ENCODE data around the gene POC5. TPM values are rescaled to one million over a fixed set of nuclear protein-coding genes. Genes with fewer than 3 reads are reported as not detected.
"Not testable (repeated sequence)": the region's sequence is repeated elsewhere in the genome, so short reads cannot be mapped to it uniquely, and the experiment has no call there.

Gene POC5
- total RNA-seq, 2 donors from 2014 or later, result 9.2 to 18.3 TPM

DNA sequence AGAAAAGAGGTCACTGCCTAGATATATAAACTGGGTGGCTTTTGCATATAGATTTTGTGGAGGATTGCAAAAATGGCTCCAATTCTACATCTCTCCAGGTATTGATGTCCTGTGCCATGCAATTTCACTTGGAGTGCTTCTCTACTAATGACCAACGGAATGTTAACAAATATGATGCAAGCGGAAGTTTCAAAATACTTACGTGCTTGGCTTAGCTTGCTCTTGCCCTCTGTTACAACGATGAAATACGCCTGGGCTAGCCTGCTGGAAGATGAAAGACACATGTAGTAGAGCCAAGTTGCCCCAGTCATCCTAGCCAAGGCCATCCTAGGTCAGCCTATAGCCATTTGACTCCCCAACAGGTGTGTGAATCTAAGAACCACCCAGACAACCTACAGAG is 3.6 kb upstream of the POC5 start:
- H3K4me1 Mint-ChIP-seq, result peaks cover 3% of the 10 kb centered on the region
- no peak for ATAC-seq (replicated peaks)
- H3K36me3 Mint-ChIP-seq (ENCODE audit: low read depth), result peaks cover 8% of the 10 kb centered on the region

DNA sequence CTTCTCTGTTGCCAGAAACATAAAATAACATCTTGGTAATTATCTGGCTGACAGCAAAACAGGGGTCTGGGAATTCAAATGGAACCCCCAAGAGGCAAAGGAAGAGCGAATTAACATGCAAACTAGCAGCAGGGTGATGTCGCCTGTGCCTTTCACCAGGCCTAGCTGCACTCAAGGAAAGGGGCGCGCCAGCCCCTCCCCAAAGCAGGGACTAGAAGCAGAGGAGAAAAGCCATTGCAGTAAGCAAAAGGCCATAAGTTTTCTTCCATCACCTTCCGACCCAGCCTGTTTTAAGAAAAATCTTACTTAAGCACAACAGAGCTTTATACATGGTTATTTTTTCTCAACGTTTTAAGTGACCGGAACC is 539 bp downstream of the POC5 start:
- peak overlapping the region; percentile 99 for H3K27ac Mint-ChIP-seq
- H3K27me3 Mint-ChIP-seq, result no peaks in the 10 kb centered on the region
- peaks cover 23% of the 10 kb centered on the region for H3K4me1 Mint-ChIP-seq
- peak; percentile 14 for ATAC-seq (replicated peaks)
- H3K9me3 Mint-ChIP-seq, result no peaks in the 10 kb centered on the region
- peak overlapping the region; percentile 99 for H3K4me3 Mint-ChIP-seq
- H3K36me3 Mint-ChIP-seq (ENCODE audit: low read depth), result peaks cover 46% of the 10 kb centered on the region

More for the DNA sequence above, 3.6 kb upstream of the POC5 start:
- Mint-ChIP-seq H3K27me3 (no peaks in the 10 kb centered on the region), H3K9me3 (no peaks in the 10 kb centered on the region), H3K27ac (no peak overlapping the region), H3K4me3 (no peak overlapping the region)

DNA sequence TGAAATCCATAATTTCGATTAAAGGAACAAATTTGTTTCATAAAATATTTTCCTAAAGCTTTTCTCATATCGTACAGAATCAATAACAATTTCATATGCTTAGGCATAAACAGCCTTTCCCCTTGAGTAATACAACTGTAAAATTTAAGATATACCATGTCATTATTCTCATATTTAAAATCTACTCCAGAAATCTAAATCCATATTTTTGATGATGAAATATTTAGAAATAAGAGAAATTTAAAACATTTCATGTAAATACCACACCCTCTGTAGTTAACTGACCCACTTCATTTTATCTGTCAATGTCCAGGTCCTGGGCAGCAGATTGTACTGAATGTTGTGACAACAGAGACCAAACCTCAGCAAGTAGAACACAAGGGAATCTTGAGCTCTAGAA is 5.1 kb downstream of the POC5 start:
- ATAC-seq (replicated peaks), result no peak
- no peaks in the 10 kb centered on the region for H3K27me3 Mint-ChIP-seq
- H3K27ac Mint-ChIP-seq, result no peak overlapping the region
- H3K4me1 Mint-ChIP-seq, result peaks cover 23% of the 10 kb centered on the region
- H3K4me3 Mint-ChIP-seq, result no peak overlapping the region
- H3K36me3 Mint-ChIP-seq (ENCODE audit: low read depth), result peaks cover 76% of the 10 kb centered on the region
- no peaks in the 10 kb centered on the region for H3K9me3 Mint-ChIP-seq

DNA sequence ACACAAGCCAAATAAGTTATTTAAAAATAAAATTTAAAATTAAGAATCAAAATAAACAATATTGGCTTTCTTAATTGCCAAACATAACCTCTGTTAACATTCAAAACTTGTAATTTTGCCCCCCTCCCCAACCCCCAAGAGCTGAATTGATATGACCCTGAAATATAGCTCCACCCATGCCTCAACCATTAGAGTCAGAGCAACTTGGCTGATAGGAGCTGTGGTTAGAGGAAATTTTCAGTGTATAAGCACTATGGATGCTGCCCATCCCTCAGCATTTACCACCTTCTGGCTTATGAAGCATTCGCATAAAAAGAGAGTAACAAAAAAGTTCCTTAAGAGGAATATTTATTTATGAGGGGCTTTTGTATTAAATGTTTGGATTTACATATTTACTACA is 6.1 kb downstream of the POC5 start:
- peaks cover 23% of the 10 kb centered on the region for H3K4me1 Mint-ChIP-seq
- no peaks in the 10 kb centered on the region for H3K27me3 Mint-ChIP-seq
- no peak for ATAC-seq (replicated peaks)
- H3K27ac Mint-ChIP-seq, result no peak overlapping the region
- H3K36me3 Mint-ChIP-seq (ENCODE audit: low read depth), result peaks cover 75% of the 10 kb centered on the region
- no peak overlapping the region for H3K4me3 Mint-ChIP-seq
- no peaks in the 10 kb centered on the region for H3K9me3 Mint-ChIP-seq

DNA sequence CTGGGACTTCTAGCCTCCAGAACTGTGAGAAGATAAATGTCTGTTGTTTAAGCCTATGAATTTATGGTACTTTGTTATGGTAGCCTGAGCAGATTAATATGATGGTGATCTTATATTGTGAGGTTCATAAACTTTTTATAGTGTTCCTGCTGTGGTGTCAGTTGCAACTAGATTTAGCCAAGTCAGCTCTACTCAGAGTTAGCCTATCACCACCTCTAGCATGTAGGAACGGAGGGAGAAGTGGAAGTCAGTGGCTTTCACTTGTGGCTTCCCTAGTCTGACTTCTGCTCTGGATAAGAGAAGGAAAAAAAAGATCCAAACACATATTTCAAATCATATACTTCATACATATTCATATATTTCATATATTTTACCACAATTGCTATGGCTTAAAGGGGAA is 6.6 kb downstream of the POC5 start:
- Mint-ChIP-seq H3K9me3 (no peaks in the 10 kb centered on the region), H3K4me3 (no peak overlapping the region), H3K27ac (no peak overlapping the region), H3K36me3 (ENCODE audit: low read depth) (peaks cover 76% of the 10 kb centered on the region), H3K27me3 (no peaks in the 10 kb centered on the region), H3K4me1 (peaks cover 18% of the 10 kb centered on the region)
- ATAC-seq (replicated peaks), result no peak

DNA sequence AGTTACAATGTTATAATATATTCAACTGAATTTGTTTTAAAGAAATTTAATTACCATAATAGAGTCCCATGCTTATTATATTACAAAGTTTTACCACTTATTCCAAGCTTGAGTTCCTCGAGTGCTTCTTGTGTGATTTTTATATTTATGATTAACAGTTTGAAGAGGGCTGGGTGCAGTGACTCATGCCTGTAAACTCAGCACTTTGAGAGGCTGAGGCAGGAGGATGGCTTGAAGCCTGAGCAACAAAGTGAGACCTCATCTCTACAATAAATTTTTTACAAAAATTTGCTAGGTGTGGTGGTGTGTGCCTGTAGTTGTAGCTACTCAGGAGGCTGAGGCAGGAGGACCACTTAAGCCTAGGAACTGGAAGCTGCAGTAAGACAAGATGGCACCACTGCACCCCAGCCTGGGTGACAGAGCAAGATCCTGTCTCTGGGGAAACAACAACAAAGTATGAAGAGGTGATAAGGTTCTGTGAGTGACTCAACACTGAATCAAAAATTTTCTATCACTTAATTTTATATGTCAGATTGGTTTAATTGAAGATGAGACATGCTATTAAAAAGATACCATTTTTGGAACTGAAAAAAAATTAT is 9.2 kb downstream of the POC5 start:
- Mint-ChIP-seq H3K4me1 (no peaks in the 10 kb centered on the region), H3K9me3 (no peaks in the 10 kb centered on the region), H3K4me3 (no peak overlapping the region), H3K27me3 (no peaks in the 10 kb centered on the region), H3K27ac (no peak overlapping the region), H3K36me3 (ENCODE audit: low read depth) (peaks cover 78% of the 10 kb centered on the region)
- no peak for ATAC-seq (replicated peaks)

DNA sequence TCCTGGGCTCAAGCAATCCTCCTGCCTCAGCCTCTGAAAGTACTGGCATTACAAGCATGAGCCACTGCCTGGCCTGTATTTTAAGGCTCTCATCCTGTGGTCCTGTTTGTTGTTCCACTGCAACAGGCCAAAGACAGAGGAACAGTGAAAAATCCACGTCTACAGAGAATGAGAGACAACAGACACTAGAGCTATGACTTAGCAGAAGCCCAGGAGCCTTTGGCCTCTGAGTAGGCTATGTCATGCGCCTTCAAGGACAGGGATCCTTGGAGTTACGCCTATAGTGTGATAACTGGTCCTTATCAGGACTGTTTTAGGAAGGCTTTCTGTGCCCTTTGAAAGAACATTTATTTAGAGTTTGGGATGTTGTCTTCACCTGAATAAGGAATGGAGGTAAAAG is 10.5 kb downstream of the POC5 start:
- no peak for ATAC-seq (replicated peaks)
- H3K9me3 Mint-ChIP-seq, result no peaks in the 10 kb centered on the region
- peaks cover 78% of the 10 kb centered on the region for H3K36me3 Mint-ChIP-seq (ENCODE audit: low read depth)
- H3K4me1 Mint-ChIP-seq, result no peaks in the 10 kb centered on the region
- no peak overlapping the region for H3K27ac Mint-ChIP-seq
- H3K27me3 Mint-ChIP-seq, result no peaks in the 10 kb centered on the region
- no peak overlapping the region for H3K4me3 Mint-ChIP-seq

DNA sequence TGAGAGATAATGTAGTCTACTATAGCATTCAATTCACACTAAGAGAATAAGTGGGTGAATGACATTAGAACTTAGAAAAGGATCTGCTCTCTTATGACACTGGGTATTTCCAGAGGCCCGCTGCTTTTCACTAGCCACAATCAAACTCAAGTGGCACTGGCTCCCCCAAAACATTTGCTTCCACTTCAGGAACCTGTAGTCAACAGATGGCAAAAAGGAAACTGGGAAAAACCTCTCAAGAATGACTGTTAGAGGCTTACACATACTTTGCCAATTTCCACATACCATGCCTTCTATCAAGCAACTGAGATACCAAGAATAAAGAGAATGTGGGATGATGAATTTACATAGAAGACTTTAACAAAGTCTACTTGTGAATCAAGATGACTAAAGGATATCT is 11.2 kb downstream of the POC5 start:
- Mint-ChIP-seq H3K36me3 (ENCODE audit: low read depth) (peaks cover 81% of the 10 kb centered on the region), H3K27ac (peak overlapping the region; percentile 62), H3K4me3 (no peak overlapping the region), H3K9me3 (no peaks in the 10 kb centered on the region), H3K4me1 (no peaks in the 10 kb centered on the region), H3K27me3 (no peaks in the 10 kb centered on the region)
- ATAC-seq (replicated peaks), result no peak

DNA sequence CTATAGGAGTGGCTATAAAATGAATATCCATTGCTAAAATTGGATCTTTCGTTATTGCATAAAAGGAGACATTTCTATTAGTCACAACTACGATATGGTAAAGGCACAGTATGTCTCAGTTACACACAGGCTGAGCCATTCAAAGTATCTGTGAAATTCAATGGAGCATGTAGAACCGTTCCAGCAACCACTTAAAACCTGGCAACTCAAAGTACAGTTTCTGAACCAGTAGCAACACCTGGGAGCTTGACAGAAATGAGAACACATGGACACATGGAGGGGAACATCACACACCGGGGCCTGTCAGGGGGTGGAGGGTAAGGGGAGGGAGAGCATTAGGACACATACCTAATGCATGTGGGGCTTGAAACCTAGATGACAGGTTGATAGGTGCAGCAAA is 15.4 kb downstream of the POC5 start:
- no peaks in the 10 kb centered on the region for H3K4me1 Mint-ChIP-seq
- H3K27ac Mint-ChIP-seq, result no peak overlapping the region
- no peak for ATAC-seq (replicated peaks)
- H3K36me3 Mint-ChIP-seq (ENCODE audit: low read depth), result peaks cover 72% of the 10 kb centered on the region
- H3K27me3 Mint-ChIP-seq, result no peaks in the 10 kb centered on the region
- H3K9me3 Mint-ChIP-seq, result no peaks in the 10 kb centered on the region
- H3K4me3 Mint-ChIP-seq, result no peak overlapping the region

DNA sequence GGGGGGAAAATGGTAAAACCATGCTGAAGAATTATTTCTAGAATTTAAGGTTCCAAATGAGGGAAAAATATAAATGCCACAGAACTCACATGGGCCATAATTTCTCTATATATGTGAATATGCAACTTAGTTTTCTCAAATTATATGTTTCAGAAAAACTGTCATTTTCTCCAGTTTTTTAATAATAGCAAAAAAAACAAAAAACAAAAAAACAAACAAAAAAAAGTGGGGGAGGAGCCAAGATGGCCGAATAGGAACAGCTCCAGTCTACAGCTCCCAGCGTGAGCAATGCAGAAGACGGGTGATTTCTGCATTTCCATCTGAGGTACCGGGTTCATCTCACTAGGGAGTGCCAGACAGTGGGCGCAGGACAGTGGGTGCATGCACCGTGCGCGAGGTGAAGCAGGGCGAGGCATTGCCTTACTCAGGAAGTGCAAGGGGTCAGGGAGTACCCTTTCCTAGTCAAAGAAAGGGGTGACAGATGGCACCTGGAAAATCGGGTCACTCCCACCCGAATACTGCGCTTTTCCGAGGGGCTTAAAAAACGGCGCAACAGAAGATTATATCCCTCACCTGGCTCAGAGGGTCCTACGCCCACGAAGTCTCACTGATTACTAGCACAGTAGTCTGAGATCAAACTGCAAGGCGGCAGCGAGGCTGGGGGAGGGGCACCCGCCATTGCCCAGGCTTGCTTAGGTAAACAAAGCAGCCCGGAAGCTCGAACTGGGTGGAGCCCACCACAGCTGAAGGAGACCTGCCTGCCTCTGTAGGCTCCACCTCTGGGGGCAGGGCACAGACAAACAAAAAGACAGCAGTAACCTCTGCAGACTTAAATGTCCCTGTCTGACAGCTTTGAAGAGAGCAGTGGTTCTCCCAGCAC is 21.5 kb downstream of the POC5 start:
- not testable (repeated sequence) for ATAC-seq (replicated peaks); H3K4me1 Mint-ChIP-seq; H3K27ac Mint-ChIP-seq; H3K27me3 Mint-ChIP-seq; H3K9me3 Mint-ChIP-seq; H3K4me3 Mint-ChIP-seq
- H3K36me3 Mint-ChIP-seq (ENCODE audit: low read depth), result peaks cover 66% of the 10 kb centered on the region

DNA sequence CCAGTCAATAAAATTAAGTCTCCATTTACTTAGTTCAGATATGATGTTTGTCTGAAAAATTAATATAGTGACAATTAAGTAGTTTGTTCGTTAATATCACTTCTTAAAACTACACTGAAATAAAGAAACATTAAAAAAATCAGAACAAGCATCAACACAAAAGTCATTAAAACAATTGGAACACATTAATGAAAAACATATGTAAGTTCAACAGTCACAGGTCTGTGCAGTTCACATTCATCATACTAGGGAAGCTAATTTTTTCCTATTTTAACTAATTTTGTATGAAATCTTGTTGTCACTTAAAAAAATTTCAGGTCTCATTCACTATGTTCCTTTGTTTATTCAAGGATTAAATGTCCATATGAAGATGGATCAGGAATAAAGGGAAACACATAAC is 22.5 kb downstream of the POC5 start:
- no peak overlapping the region for H3K27ac Mint-ChIP-seq
- H3K4me3 Mint-ChIP-seq, result no peak overlapping the region
- no peaks in the 10 kb centered on the region for H3K9me3 Mint-ChIP-seq
- H3K27me3 Mint-ChIP-seq, result no peaks in the 10 kb centered on the region
- no peaks in the 10 kb centered on the region for H3K4me1 Mint-ChIP-seq
- no peak for ATAC-seq (replicated peaks)
- peaks cover 75% of the 10 kb centered on the region for H3K36me3 Mint-ChIP-seq (ENCODE audit: low read depth)

DNA sequence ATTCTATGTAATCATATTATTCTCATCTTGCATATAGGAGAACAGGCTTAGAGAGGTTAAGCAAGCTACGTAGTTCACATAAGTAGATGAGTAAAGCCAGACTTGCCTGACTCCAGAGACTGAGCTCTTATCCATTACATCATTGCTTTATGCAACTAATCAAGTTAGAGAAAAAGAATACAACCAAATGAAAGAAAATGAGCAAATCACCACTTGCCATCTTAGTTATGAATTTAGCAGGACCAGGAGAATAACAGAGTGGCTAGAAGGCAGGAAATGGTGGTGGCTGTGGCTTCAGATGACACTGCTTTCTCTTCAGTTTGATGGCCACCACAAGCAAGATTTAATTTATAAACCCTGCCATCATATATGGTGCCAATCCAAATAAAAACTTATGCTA is 26.6 kb downstream of the POC5 start:
- peak; percentile 50 for ATAC-seq (replicated peaks)

DNA sequence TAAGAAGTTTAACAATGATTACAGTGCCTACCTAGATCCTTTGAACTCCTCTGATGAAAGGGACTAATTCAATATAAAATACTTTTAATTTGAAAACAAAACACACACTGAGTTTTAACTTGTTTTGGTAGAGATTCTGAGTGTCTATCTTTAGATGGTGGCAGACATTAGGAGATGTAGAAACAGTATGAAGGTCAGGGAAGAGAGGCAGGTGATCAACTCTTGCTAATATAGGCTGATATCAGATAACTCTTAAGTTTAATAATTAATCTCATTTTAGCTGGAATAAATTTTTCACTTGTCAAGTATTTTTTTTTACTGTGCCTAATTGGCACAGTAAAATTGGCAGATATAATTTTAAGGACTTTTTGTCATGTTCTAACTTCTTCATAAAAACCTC is 30.8 kb downstream of the POC5 start:
- H3K4me1 Mint-ChIP-seq, result no peaks in the 10 kb centered on the region
- peaks cover 86% of the 10 kb centered on the region for H3K36me3 Mint-ChIP-seq (ENCODE audit: low read depth)
- H3K9me3 Mint-ChIP-seq, result no peaks in the 10 kb centered on the region
- ATAC-seq (replicated peaks), result no peak
- H3K27me3 Mint-ChIP-seq, result no peaks in the 10 kb centered on the region
- H3K4me3 Mint-ChIP-seq, result no peak overlapping the region
- peak overlapping the region; percentile 66 for H3K27ac Mint-ChIP-seq

More for the DNA sequence above, 26.6 kb downstream of the POC5 start:
- Mint-ChIP-seq H3K9me3 (no peaks in the 10 kb centered on the region), H3K27ac (peak overlapping the region; percentile 9), H3K27me3 (no peaks in the 10 kb centered on the region), H3K4me3 (no peak overlapping the region), H3K36me3 (ENCODE audit: low read depth) (peaks cover 88% of the 10 kb centered on the region), H3K4me1 (no peaks in the 10 kb centered on the region)

DNA sequence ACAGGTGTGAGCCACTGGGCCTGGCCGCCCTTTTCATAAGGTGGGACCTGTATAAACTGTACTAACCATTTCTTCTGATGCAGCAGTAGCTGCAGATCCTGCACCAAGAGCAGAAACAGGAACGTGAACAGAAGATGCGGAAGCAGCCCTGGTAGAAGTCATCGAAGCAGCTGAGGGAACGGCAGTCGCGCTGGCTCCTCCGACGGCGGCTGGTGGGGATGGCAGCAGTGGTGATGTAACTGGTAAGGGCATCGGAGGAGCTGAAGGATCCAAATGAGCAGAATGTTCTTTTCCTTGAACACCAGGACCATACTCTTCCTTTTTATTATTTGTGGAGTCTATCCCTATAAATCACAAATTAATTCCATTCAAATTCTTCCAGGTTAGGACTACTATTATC is 32.1 kb downstream of the POC5 start:
- no peaks in the 10 kb centered on the region for H3K27me3 Mint-ChIP-seq
- H3K27ac Mint-ChIP-seq, result no peak overlapping the region

DNA sequence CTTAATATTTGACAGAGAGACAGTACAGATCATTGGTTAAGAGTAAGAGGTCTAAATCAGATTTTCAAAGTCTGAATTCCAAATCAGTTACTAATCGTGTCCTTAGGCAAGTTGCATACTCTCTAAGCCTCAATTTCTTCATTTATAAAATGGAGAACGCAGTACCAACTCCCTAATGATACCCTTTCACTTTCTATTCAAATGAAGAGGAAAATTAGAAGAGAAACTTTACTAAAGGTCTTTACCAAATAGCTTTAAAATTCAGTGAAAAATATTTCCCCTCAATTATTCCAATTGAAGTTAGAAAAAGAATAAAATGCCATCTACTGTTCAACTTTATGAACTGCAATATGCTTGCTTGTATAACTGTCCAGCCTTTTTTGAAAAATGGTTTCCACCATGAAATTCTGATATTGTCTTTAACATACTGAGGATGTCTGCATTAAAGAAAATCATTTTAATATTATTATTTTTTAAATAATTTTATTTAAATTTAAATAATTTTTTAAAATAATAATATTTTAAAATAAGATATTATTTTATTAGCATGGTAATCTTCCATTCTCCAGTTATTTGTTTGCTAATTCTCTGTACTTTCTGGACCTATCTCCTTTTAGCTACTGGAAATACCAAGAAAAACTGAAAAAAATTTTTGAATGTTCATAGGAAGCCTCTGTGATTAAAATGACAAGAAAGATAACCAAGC is 36.0 kb downstream of the POC5 start:
- no peak overlapping the region for H3K27ac Mint-ChIP-seq
- no peaks in the 10 kb centered on the region for H3K9me3 Mint-ChIP-seq
- no peak overlapping the region for H3K4me3 Mint-ChIP-seq
- no peaks in the 10 kb centered on the region for H3K27me3 Mint-ChIP-seq
- peaks cover 10% of the 10 kb centered on the region for H3K4me1 Mint-ChIP-seq
- H3K36me3 Mint-ChIP-seq (ENCODE audit: low read depth), result peaks cover 71% of the 10 kb centered on the region
- ATAC-seq (replicated peaks), result peak; percentile 33

More for the DNA sequence above, 32.1 kb downstream of the POC5 start:
- peaks cover 78% of the 10 kb centered on the region for H3K36me3 Mint-ChIP-seq (ENCODE audit: low read depth)
- ATAC-seq (replicated peaks), result no peak
- H3K4me1 Mint-ChIP-seq, result no peaks in the 10 kb centered on the region
- no peak overlapping the region for H3K4me3 Mint-ChIP-seq
- no peaks in the 10 kb centered on the region for H3K9me3 Mint-ChIP-seq
